HG03439 (cell line): Measurements from ENCODE around the gene PTPRN2.
"Not testable (repeated sequence)": the region's sequence is repeated elsewhere in the genome, so short reads cannot be mapped to it uniquely, and the experiment has no call there.

Source experiments
- ATAC-seq: cut with Tn5 transposase; IDR thresholded peaks from one replicate; pipeline ENCODE4 v1.9.1; 2021; ENCODE audit warnings: mild to moderate bottlenecking, moderate library complexity; ENCODE audit not compliant: unreplicated experiment

PTPRN2 gene

GRCh38 chr7:158472596-158472995, 115.0 kb downstream of the PTPRN2 start:
- ATAC-seq = no peak

- ATAC-seq = no peak
Observed at GRCh38 chr7:158471716-158472115, 115.9 kb downstream of the PTPRN2 start.

- no peak for ATAC-seq
Observed at GRCh38 chr7:158470336-158470735, 117.3 kb downstream of the PTPRN2 start.

GRCh38 chr7:158469396-158470051, 118.1 kb downstream of the PTPRN2 start:
- ATAC-seq = no peak

GRCh38 chr7:158468700-158469296, 118.8 kb downstream of the PTPRN2 start:
- ATAC-seq = no peak

GRCh38 chr7:158468181-158468580, 119.4 kb downstream of the PTPRN2 start:
- ATAC-seq = no peak

GRCh38 chr7:158467562-158467961, 120.1 kb downstream of the PTPRN2 start:
- ATAC-seq = no peak

GRCh38 chr7:158463317-158463716, 124.3 kb downstream of the PTPRN2 start:
- ATAC-seq = no peak

- no peak for ATAC-seq
Observed at GRCh38 chr7:158461824-158462223, 125.8 kb downstream of the PTPRN2 start.

- no peak for ATAC-seq
Observed at GRCh38 chr7:158460665-158461064, 127.0 kb downstream of the PTPRN2 start.

GRCh38 chr7:158458716-158459282, 128.8 kb downstream of the PTPRN2 start:
- no peak for ATAC-seq

GRCh38 chr7:158458096-158458495, 129.5 kb downstream of the PTPRN2 start:
- no peak for ATAC-seq

GRCh38 chr7:158457586-158457985, 130.0 kb downstream of the PTPRN2 start:
- not testable (repeated sequence) for ATAC-seq

- ATAC-seq = no peak
Observed at GRCh38 chr7:158454631-158455030, 133.0 kb downstream of the PTPRN2 start.

GRCh38 chr7:158453663-158454062, 134.0 kb downstream of the PTPRN2 start:
- no peak for ATAC-seq

GRCh38 chr7:158452331-158452730, 135.3 kb downstream of the PTPRN2 start:
- no peak for ATAC-seq

GRCh38 chr7:158450476-158451124, 137.0 kb downstream of the PTPRN2 start:
- ATAC-seq = no peak

- ATAC-seq = no peak
Observed at GRCh38 chr7:158449942-158450341, 137.7 kb downstream of the PTPRN2 start.

GRCh38 chr7:158449266-158449665, 138.4 kb downstream of the PTPRN2 start:
- no peak for ATAC-seq

GRCh38 chr7:158448430-158449100, 139.1 kb downstream of the PTPRN2 start:
- no peak for ATAC-seq

- no peak for ATAC-seq
Observed at GRCh38 chr7:158447506-158448171, 140.0 kb downstream of the PTPRN2 start.
